DMS 273 (cell line): ENCODE data around the gene LGSN.
"Not testable (repeated sequence)": the region's sequence is repeated elsewhere in the genome, so short reads cannot be mapped to it uniquely, and the experiment has no call there.

Experiments used
- DNase-seq: peaks from one replicate; lab custom pipeline; 2025; ENCODE audit not compliant: unreplicated experiment; lab: John Stamatoyannopoulos, UW

The LGSN gene

GRCh38 chr6:63307581-63308246 lies 12.1 kb downstream of the LGSN start:
- peak; percentile 69 for DNase-seq

- no peak for DNase-seq
Measured at GRCh38 chr6:63306420-63306819, 13.4 kb downstream of the LGSN start.

- DNase-seq: no peak
Measured at GRCh38 chr6:63305277-63305676, 14.5 kb downstream of the LGSN start.

GRCh38 chr6:63303476-63303875 lies 16.3 kb downstream of the LGSN start:
- no peak for DNase-seq

GRCh38 chr6:63299667-63300066 lies 20.1 kb downstream of the LGSN start:
- no peak for DNase-seq

GRCh38 chr6:63295553-63296194 lies 24.1 kb downstream of the LGSN start:
- DNase-seq: no peak

- no peak for DNase-seq
Measured at GRCh38 chr6:63290492-63291058, 29.2 kb downstream of the LGSN start.

GRCh38 chr6:63289269-63289872 lies 30.4 kb downstream of the LGSN start:
- no peak for DNase-seq

GRCh38 chr6:63280639-63281180 lies 39.1 kb downstream of the LGSN start:
- no peak for DNase-seq

- no peak for DNase-seq
Measured at GRCh38 chr6:63278916-63279315, 40.9 kb downstream of the LGSN start.

- no peak for DNase-seq
Measured at GRCh38 chr6:63275953-63276352, 43.8 kb downstream of the LGSN start.

- DNase-seq: not testable (repeated sequence)
Measured at GRCh38 chr6:63274795-63275430, 44.9 kb downstream of the LGSN start.

GRCh38 chr6:63272397-63272796 lies 47.4 kb downstream of the LGSN start:
- peak; percentile 39 for DNase-seq

GRCh38 chr6:63269470-63269869 lies 50.3 kb downstream of the LGSN start:
- DNase-seq: no peak

GRCh38 chr6:63268574-63268973 lies 51.2 kb downstream of the LGSN start:
- no peak for DNase-seq

GRCh38 chr6:63267828-63268227 lies 52.0 kb downstream of the LGSN start:
- no peak for DNase-seq

- DNase-seq: no peak
Measured at GRCh38 chr6:63267046-63267445, 52.7 kb downstream of the LGSN start.

GRCh38 chr6:63263444-63263843 lies 56.3 kb downstream of the LGSN start:
- no peak for DNase-seq

GRCh38 chr6:63261820-63262219 lies 58.0 kb downstream of the LGSN start:
- no peak for DNase-seq

GRCh38 chr6:63259153-63259552 lies 60.6 kb downstream of the LGSN start:
- no peak for DNase-seq

GRCh38 chr6:63249875-63250482 lies 69.8 kb downstream of the LGSN start:
- no peak for DNase-seq
